Kidney epithelial cell (primary cell): Measurements from ENCODE around the gene FLAD1. TPM values are rescaled to one million over a fixed set of nuclear protein-coding genes. Genes with fewer than 3 reads are reported as not detected.
"Not testable (repeated sequence)": the region's sequence is repeated elsewhere in the genome, so short reads cannot be mapped to it uniquely, and the experiment has no call there.

Source experiments
- DNase-seq: peaks from one replicate; pipeline ENCODE4 v3.0.0-alpha.2; 2010; ENCODE audit warnings: low read depth
- H3K27me3 ChIP-seq: 2 replicates; pipeline ENCODE4 v1.6.0; 2011; ENCODE audit warnings: low read length; ENCODE audit not compliant: control insufficient read depth, insufficient read depth
- H3K36me3 ChIP-seq: 2 replicates; pipeline ENCODE4 v1.5.1; 2011; ENCODE audit warnings: low read length; ENCODE audit not compliant: control insufficient read depth, insufficient read depth
- H3K4me3 ChIP-seq: 2 replicates; pipeline ENCODE4 v1.5.1; 2011; ENCODE audit warnings: low read depth, mild to moderate bottlenecking, control low read depth, low read length
- total RNA-seq: library from RNA; depleted of rRNA; stranded (reverse); fragments of >200 nt; gene quantifications from 2 replicates; pipeline ENCODE4 v1.2.3, GENCODE V29; 2015
- TF ChIP-seq, protein P1 (sequence below): IDR thresholded peaks from 2 replicates; pipeline ENCODE4 v1.5.1; 2011; ENCODE audit warnings: mild to moderate bottlenecking, moderate library complexity, low read length, control low read depth, inconsistent platforms; ENCODE audit not compliant: insufficient read depth, poor library complexity, severe bottlenecking

Gene FLAD1
- total RNA-seq, 1 donor from 2014 or later, result 53.0 TPM

DNA sequence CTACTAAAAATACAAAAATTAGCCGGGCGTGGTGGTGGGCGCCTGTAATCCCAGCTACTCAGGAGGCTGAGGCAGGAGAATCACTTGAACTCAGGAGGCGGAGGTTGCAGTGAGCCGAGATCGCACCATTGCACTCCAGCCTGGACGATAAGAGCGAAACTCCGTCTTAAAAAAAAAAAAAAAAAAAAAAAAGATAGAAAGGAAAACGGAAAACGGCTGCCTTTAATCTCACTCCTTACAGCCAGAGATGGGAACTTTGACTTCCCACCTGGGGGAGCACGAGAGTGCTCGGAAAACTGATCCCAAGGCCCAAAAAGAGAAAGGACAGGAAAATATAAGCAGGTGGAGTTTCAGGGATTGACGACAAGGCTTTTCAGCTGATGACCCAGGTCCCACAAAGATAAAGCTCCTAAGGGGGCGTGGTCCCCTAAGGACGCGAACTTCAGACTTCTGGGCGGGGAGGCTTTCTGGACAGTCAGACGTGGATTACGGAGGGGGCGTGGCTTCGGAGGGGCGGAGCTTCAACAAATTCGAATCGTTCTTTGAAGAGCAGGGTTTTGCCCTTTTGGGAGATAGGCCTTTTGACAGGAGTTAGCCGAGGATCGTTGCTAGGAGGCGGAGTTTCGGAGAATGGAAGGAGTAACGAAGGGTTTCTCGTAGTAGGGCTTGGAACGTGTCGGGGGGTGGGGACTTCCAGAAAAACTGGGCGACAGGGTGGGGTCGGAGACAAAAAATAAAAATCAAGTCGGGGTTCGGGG, 9.6 kb upstream of the FLAD1 start:
- H3K36me3 ChIP-seq, result no peaks in the 10 kb centered on the region
- TF ChIP-seq, protein P1, sequence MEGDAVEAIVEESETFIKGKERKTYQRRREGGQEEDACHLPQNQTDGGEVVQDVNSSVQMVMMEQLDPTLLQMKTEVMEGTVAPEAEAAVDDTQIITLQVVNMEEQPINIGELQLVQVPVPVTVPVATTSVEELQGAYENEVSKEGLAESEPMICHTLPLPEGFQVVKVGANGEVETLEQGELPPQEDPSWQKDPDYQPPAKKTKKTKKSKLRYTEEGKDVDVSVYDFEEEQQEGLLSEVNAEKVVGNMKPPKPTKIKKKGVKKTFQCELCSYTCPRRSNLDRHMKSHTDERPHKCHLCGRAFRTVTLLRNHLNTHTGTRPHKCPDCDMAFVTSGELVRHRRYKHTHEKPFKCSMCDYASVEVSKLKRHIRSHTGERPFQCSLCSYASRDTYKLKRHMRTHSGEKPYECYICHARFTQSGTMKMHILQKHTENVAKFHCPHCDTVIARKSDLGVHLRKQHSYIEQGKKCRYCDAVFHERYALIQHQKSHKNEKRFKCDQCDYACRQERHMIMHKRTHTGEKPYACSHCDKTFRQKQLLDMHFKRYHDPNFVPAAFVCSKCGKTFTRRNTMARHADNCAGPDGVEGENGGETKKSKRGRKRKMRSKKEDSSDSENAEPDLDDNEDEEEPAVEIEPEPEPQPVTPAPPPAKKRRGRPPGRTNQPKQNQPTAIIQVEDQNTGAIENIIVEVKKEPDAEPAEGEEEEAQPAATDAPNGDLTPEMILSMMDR, result peak; percentile 14
- H3K4me3 ChIP-seq, result peak overlapping the region; percentile 62
- DNase-seq, result peak; percentile 92
- no peaks in the 10 kb centered on the region for H3K27me3 ChIP-seq

DNA sequence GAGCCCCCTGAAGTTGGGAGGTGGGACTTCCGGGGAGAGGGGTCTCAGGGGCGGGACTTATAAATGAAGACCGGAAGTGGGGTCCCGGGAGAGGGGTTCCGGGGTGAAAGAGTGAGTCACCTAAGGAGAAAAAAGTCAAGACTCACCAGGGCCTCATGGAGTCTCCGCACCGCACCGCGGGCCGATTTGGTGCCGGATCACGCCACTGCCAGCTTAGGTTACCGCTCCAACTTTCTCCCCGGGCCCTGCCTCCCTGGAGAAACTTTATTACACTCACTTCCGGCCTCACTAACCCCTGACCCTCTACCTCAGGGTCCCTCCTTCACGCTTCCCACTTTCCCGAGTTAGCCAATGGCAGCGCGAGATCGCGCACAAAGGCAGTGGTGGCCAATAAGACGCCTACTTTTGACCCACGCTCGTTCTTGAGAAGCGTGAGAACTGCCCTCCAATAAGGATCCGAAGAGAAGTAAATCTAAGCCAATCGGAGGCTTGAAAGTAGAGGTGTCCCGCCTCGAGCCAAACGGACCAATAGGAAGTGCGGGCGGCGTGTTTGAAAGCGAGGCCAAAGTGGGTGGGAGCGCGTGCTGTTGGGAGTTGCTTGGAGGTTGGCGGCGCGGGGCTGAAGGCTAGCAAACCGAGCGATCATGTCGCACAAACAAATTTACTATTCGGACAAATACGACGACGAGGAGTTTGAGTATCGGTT, 8.9 kb upstream of the FLAD1 start, which contains the start of gene CKS1B:
CKS1B (plus strand) TSS at position 580 of the 706 bp plus-strand sequence; CDS start at position 645, 65 bp downstream.
- H3K27me3 ChIP-seq, result no peaks in the 10 kb centered on the region
- TF ChIP-seq, protein P1, result no peak
- DNase-seq, result peak; percentile 100
- no peaks in the 10 kb centered on the region for H3K36me3 ChIP-seq
- peak within 1 kb of the TSS; percentile 62 for H3K4me3 ChIP-seq

DNA sequence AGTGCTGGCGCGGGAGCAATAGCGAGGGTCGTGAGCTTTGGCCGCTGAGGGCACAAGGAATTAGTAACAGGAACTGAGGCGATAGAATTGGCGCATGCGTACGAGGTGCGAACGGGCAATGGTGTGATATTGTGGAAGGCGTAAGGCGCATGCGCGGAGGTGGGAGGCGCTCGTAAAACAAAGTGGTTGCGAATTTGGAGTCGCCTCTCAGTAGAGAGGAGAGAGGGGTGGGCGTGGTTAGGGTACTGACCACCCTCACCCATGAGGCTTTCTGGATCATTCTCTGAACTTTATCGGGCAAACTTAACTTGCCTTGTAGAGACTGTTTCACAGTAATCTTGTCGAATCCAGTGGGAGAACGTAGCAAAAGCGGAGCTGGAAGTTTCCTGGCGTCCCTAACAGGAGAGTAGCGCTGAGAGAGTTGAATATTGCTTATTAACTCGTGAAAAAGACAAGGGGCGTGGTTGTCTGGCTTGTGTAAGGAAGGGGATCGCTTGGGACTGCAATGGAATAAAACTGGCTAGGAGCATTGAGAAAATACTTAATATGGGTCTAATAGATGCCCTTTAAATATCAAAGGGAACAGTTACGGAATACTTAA, 8.2 kb upstream of the FLAD1 start:
- no peak for DNase-seq
- H3K36me3 ChIP-seq, result no peaks in the 10 kb centered on the region
- H3K27me3 ChIP-seq, result no peaks in the 10 kb centered on the region
- TF ChIP-seq, protein P1, result no peak
- H3K4me3 ChIP-seq, result peak overlapping the region; percentile 55

DNA sequence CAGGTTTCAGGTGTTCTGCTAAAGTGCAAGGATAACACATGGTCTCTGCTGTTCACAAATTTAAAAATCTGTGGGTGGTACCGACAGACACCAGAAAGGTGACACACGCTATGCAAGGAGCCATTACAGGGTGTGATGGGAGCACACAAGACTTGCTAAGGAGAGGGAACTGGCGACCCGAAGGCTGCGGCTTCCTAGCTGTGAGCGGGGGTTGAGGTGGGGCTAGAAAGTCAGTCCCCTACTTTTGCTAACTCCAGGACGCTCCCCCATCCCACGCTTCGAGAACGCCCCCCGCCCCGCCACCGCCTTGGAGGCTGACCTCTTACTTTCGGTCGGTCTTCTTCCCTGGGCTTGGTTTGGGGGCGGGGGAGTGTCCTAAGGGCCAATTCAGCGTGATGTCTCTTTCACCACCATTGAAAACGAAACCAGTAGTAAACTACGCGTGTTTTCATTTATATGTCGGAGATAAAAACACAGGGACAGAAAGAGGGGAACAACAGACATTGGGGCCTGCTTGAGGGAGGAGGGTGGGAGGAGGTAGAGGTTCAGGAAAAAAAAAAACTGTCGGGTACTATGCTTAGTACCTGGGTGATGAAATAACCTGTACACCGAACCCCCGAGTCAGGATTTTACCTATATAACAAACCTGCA, 7.6 kb upstream of the FLAD1 start:
- no peaks in the 10 kb centered on the region for H3K36me3 ChIP-seq
- TF ChIP-seq, protein P1, result no peak
- no peaks in the 10 kb centered on the region for H3K27me3 ChIP-seq
- DNase-seq, result no peak
- H3K4me3 ChIP-seq, result peak overlapping the region; percentile 55

DNA sequence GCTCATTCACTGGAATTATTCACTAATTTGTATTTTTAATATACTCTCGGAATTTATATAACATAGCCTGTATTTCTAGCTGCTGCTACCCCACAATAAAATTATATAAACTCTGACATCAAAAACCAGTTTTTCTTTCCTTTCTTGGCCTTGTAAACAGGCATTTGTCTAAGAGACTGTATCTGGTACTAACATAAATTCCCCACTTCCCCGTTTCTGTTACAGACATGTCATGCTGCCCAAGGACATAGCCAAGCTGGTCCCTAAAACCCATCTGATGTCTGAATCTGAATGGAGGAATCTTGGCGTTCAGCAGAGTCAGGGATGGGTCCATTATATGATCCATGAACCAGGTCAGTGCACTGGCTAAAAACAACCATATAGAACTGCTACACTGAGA, 5.4 kb upstream of the FLAD1 start:
- not testable (repeated sequence) for H3K27me3 ChIP-seq, H3K4me3 ChIP-seq, H3K36me3 ChIP-seq, DNase-seq

DNA sequence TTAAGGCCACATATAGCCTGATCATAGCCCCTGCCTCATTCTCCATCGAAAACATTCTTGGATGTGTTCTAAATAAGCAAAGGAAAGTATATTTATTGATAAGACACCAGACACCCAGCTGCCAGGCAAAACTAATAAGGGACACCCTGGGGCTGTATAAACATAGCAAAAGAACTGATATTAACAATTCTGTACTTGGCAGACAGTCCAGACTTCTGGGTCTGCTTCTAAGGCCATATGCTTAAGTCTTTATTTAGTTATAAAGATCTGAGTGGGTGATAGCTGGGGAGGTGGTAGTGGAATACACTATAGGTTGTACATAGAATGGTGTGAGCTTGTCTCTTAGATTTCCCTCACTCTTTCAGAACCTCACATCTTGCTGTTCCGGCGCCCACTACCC, 4.8 kb upstream of the FLAD1 start:
- no peak for DNase-seq
- TF ChIP-seq, protein P1, result no peak
- H3K36me3 ChIP-seq, result no peaks in the 10 kb centered on the region
- no peak overlapping the region for H3K4me3 ChIP-seq
- no peaks in the 10 kb centered on the region for H3K27me3 ChIP-seq
